WTC11 (cell line): ENCODE data around the gene NOTCH2. TPM values are rescaled to one million over a fixed set of nuclear protein-coding genes. Genes with fewer than 3 reads are reported as not detected.

Experiments used
- ATAC-seq: fragments of 200-7000 bp; cut with Tn5 transposase; 2 replicates; pipeline ENCODE4 v1.10.0; 2021; ENCODE audit warnings: mild to moderate bottlenecking, moderate library complexity
- CTCF ChIA-PET: fragments of 300-600 bp; sonication (Branson Sonifier 250); formaldehyde crosslinking; loops from one replicate; lab custom pipeline; 2021; ENCODE audit warnings: antibody characterized with exemption; lab: Charles Lee
- POLR2A ChIA-PET: fragments of 350-600 bp; sonication (Branson Sonifier 250); formaldehyde crosslinking; loops from one replicate; lab custom pipeline; 2021; ENCODE audit warnings: antibody characterized with exemption; lab: Charles Lee
- DNase-seq: peaks from one replicate; pipeline ENCODE4 v3.0.0; 2021; ENCODE audit warnings: low spot score
- H3K27ac Mint-ChIP-seq: 2 replicates; pipeline ENCODE4 v1.8.0; 2021; ENCODE audit warnings: mixed read lengths
- H3K27me3 Mint-ChIP-seq: 2 replicates; pipeline ENCODE4 v1.8.0; 2021; ENCODE audit warnings: low read depth, mild to moderate bottlenecking, moderate library complexity, mixed read lengths
- H3K36me3 Mint-ChIP-seq: 2 replicates; pipeline ENCODE4 v1.8.0; 2021; ENCODE audit warnings: mixed read lengths
- H3K4me1 Mint-ChIP-seq: 2 replicates; pipeline ENCODE4 v1.8.0; 2022; ENCODE audit warnings: mixed read lengths
- H3K4me3 Mint-ChIP-seq: 2 replicates; pipeline ENCODE4 v1.8.0; 2021; ENCODE audit warnings: mild to moderate bottlenecking, moderate library complexity, mixed read lengths
- H3K9me3 Mint-ChIP-seq: 2 replicates; pipeline ENCODE4 v1.8.0; 2021; ENCODE audit warnings: mixed read lengths
- ARID4B ChIP-seq: sonication (generic); formaldehyde crosslinking; IDR thresholded peaks from 2 replicates; pipeline ENCODE4 v1.8.0; 2023; ENCODE audit warnings: missing genetic modification reagents, mild to moderate bottlenecking, borderline replicate concordance
- ATF2 ChIP-seq: sonication (generic); formaldehyde crosslinking; IDR thresholded peaks from 2 replicates; pipeline ENCODE4 v1.8.1; 2022; ENCODE audit warnings: low read depth, missing genetic modification reagents, borderline replicate concordance
- E2F5 ChIP-seq: sonication (generic); formaldehyde crosslinking; IDR thresholded peaks from 2 replicates; pipeline ENCODE4 v1.8.1; 2022; ENCODE audit warnings: mild to moderate bottlenecking, moderate library complexity, missing genetic modification reagents
- ELF4 ChIP-seq: sonication (generic); formaldehyde crosslinking; IDR thresholded peaks from 2 replicates; pipeline ENCODE4 v1.8.1; 2022; ENCODE audit warnings: low read depth, mild to moderate bottlenecking, moderate library complexity, missing genetic modification reagents
- FOXP4 ChIP-seq: sonication (generic); formaldehyde crosslinking; IDR thresholded peaks from 2 replicates; pipeline ENCODE4 v1.8.0; 2022; ENCODE audit warnings: mild to moderate bottlenecking, missing genetic modification reagents
- GTF2I ChIP-seq: fragments of 250-450 bp; sonication (Bioruptor Pico); conservative IDR thresholded peaks from 2 replicates; pipeline ENCODE4 v1.4.0; 2021; ENCODE audit warnings: mild to moderate bottlenecking
- IRF1 ChIP-seq: sonication (generic); formaldehyde crosslinking; IDR thresholded peaks from 2 replicates; pipeline ENCODE4 v1.8.0; 2023; ENCODE audit warnings: missing genetic modification reagents
- NFE2L1 ChIP-seq: sonication (generic); formaldehyde crosslinking; IDR thresholded peaks from 2 replicates; pipeline ENCODE4 v1.8.1; 2023; ENCODE audit warnings: missing genetic modification reagents
- SP1 ChIP-seq: sonication (generic); formaldehyde crosslinking; conservative IDR thresholded peaks from 2 replicates; pipeline ENCODE4 v1.8.1; 2022; ENCODE audit warnings: missing genetic modification reagents
- TEAD4 ChIP-seq: sonication (generic); formaldehyde crosslinking; IDR thresholded peaks from 2 replicates; pipeline ENCODE4 v1.8.0; 2022; ENCODE audit warnings: mild to moderate bottlenecking, missing genetic modification reagents
- ZNF121 ChIP-seq: sonication (generic); formaldehyde crosslinking; IDR thresholded peaks from 2 replicates; pipeline ENCODE4 v1.8.0; 2023; ENCODE audit warnings: missing genetic modification reagents
- ZNF232 ChIP-seq: sonication (generic); formaldehyde crosslinking; IDR thresholded peaks from 2 replicates; pipeline ENCODE4 v1.8.0; 2022; ENCODE audit warnings: mild to moderate bottlenecking, missing genetic modification reagents
- ZNF281 ChIP-seq: sonication (generic); formaldehyde crosslinking; IDR thresholded peaks from 2 replicates; pipeline ENCODE4 v1.8.0; 2023; ENCODE audit warnings: mild to moderate bottlenecking, missing genetic modification reagents
- ZNF425 ChIP-seq: fragments of 250-450 bp; sonication (Bioruptor Pico); conservative IDR thresholded peaks from 2 replicates; pipeline ENCODE4 v1.9.0; 2021; ENCODE audit warnings: mild to moderate bottlenecking
- ZNF532 ChIP-seq: fragments of 250-450 bp; sonication (Bioruptor Pico); IDR thresholded peaks from 2 replicates; pipeline ENCODE4 v1.9.0; 2021; ENCODE audit warnings: mild to moderate bottlenecking, borderline replicate concordance
- ZNF671 ChIP-seq: fragments of 250-450 bp; sonication (Bioruptor Pico); IDR thresholded peaks from 2 replicates; pipeline ENCODE4 v1.8.0; 2021; ENCODE audit warnings: mild to moderate bottlenecking
- total RNA-seq: library from RNA; stranded (reverse); gene quantifications from 3 replicates; pipeline ENCODE4 v1.2.3, GENCODE V29; 2021

NOTCH2 gene
- total RNA-seq, 1 experiment from 2014 or later, result 60.9 TPM

GRCh38 chr1:119878171-119878570, 191.3 kb downstream of the NOTCH2 start:
- ChIA-PET POLR2A (no interaction called here), CTCF (interaction anchor here (2.0 kb wide), 1 partner anchor 18 kb away, joined by 15 read pairs; the partner anchor contains the start of gene ADAM30)
- no peak overlapping the region for H3K4me3 Mint-ChIP-seq
- H3K9me3 Mint-ChIP-seq, result no peaks in the 10 kb centered on the region
- H3K27me3 Mint-ChIP-seq, result no peaks in the 10 kb centered on the region
- no peaks in the 10 kb centered on the region for H3K4me1 Mint-ChIP-seq
- no peaks in the 10 kb centered on the region for H3K36me3 Mint-ChIP-seq
- H3K27ac Mint-ChIP-seq, result no peak overlapping the region
- no peak for DNase-seq
- TF ChIP-seq IRF1, result no peak
- no peak for TF ChIP-seq NFE2L1
- no peak for TF ChIP-seq GTF2I (CRISPR knock-in tag)
- no peak for TF ChIP-seq ZNF121 (CRISPR knock-in tag)
- TF ChIP-seq ELF4 (CRISPR knock-in tag), result no peak
- no peak for TF ChIP-seq ZNF281 (CRISPR knock-in tag)
- TF ChIP-seq, all 79 proteins: peak for 0
- ATAC-seq, result no peak

GRCh38 chr1:119874186-119874585, 195.3 kb downstream of the NOTCH2 start:
- DNase-seq (no peak), ATAC-seq (no peak)
- ChIA-PET CTCF (no interaction called here), POLR2A (no interaction called here)
- H3K9me3 Mint-ChIP-seq, result no peaks in the 10 kb centered on the region
- H3K27ac Mint-ChIP-seq, result no peak overlapping the region
- H3K4me1 Mint-ChIP-seq, result peaks cover 4% of the 10 kb centered on the region
- H3K27me3 Mint-ChIP-seq, result peaks cover 4% of the 10 kb centered on the region
- no peak overlapping the region for H3K4me3 Mint-ChIP-seq
- no peaks in the 10 kb centered on the region for H3K36me3 Mint-ChIP-seq
- TF ChIP-seq ZNF532 (CRISPR knock-in tag), result no peak
- no peak for TF ChIP-seq E2F5
- no peak for TF ChIP-seq ZNF232
- TF ChIP-seq ATF2 (CRISPR knock-in tag), result no peak
- no peak for TF ChIP-seq ZNF121 (CRISPR knock-in tag)
- TF ChIP-seq TEAD4 (CRISPR knock-in tag), result no peak
- TF ChIP-seq ZNF425 (CRISPR knock-in tag), result no peak
- TF ChIP-seq SP1 (CRISPR knock-in tag), result no peak
- no peak for TF ChIP-seq ZNF671 (CRISPR knock-in tag)
- no peak for TF ChIP-seq FOXP4 (CRISPR knock-in tag)
- TF ChIP-seq ARID4B (CRISPR knock-in tag), result no peak
